OCI-LY1 (cell line): ENCODE measurements around the gene LDLRAD2.
A peak's percentile ranks its signal among the peaks of the same experiment; 100 is the strongest.

Experiments used
- H2AFZ ChIP-seq: fragments of 200-600 bp; sonication (generic), shearing (Covaris generic); 2 replicates; pipeline ENCODE4 v1.6.0; 2014; ENCODE audit warnings: antibody characterized with exemption, mild to moderate bottlenecking, low read length
- H3F3A ChIP-seq: fragments of 200-600 bp; sonication (generic), shearing (Covaris generic); 2 replicates; pipeline ENCODE4 v1.6.0; 2014; ENCODE audit warnings: mild to moderate bottlenecking, antibody characterized with exemption, low read length, moderate library complexity; ENCODE audit not compliant: insufficient read depth
- H3K27ac ChIP-seq: fragments of 200-600 bp; sonication (generic); 2 replicates; pipeline ENCODE4 v1.5.1; 2014; ENCODE audit warnings: low read length, mixed run types, mild to moderate bottlenecking, low read depth; ENCODE audit not compliant: poor library complexity, severe bottlenecking
- H3K27me3 ChIP-seq: fragments of 200-600 bp; sonication (generic); 2 replicates; pipeline ENCODE4 v1.6.0; 2014; ENCODE audit warnings: antibody characterized with exemption, mild to moderate bottlenecking, low read length, moderate library complexity; ENCODE audit not compliant: insufficient read depth
- H3K36me3 ChIP-seq: fragments of 200-600 bp; sonication (generic); 2 replicates; pipeline ENCODE4 v1.6.1; 2014; ENCODE audit warnings: mild to moderate bottlenecking, antibody characterized with exemption, low read length, moderate library complexity, mixed read lengths; ENCODE audit not compliant: insufficient read depth
- H3K4me1 ChIP-seq: fragments of 200-600 bp; sonication (generic); 2 replicates; pipeline ENCODE4 v1.5.1; 2014; ENCODE audit warnings: mild to moderate bottlenecking, low read length, moderate library complexity; ENCODE audit not compliant: insufficient read depth, severe bottlenecking
- H3K4me2 ChIP-seq: fragments of 200-600 bp; sonication (generic), shearing (Covaris generic); 2 replicates; pipeline ENCODE4 v1.6.1; 2014; ENCODE audit warnings: low read length
- H3K4me3 ChIP-seq: fragments of 200-600 bp; sonication (generic); 2 replicates; pipeline ENCODE4 v1.5.1; 2014; ENCODE audit warnings: low read length, low read depth, mild to moderate bottlenecking, mixed read lengths; ENCODE audit not compliant: poor library complexity, severe bottlenecking
- H3K79me2 ChIP-seq: fragments of 200-600 bp; shearing (Covaris generic); 2 replicates; pipeline ENCODE4 v1.6.1; 2016; ENCODE audit warnings: mixed run types, low read length, mixed read lengths; ENCODE audit not compliant: insufficient read depth
- H3K9ac ChIP-seq: fragments of 200-600 bp; sonication (generic), shearing (Covaris generic); 2 replicates; pipeline ENCODE4 v1.6.1; 2014; ENCODE audit warnings: mild to moderate bottlenecking, low read length, mixed read lengths
- H3K9me2 ChIP-seq: fragments of 200-600 bp; sonication (generic), shearing (Covaris generic); 2 replicates; pipeline ENCODE4 v1.6.1; 2014; ENCODE audit warnings: low read depth, mild to moderate bottlenecking, low read length, mixed read lengths
- H3K9me3 ChIP-seq: fragments of 200-600 bp; shearing (Covaris generic); 2 replicates; pipeline ENCODE4 v1.6.1; 2014; ENCODE audit warnings: low read length, mixed read lengths
- H4K20me1 ChIP-seq: fragments of 200-600 bp; sonication (generic), shearing (Covaris generic); 2 replicates; pipeline ENCODE4 v1.6.0; 2016; ENCODE audit warnings: mild to moderate bottlenecking, low read length; ENCODE audit not compliant: insufficient read depth
- EZH2 ChIP-seq: fragments of 200-600 bp; sonication (generic), shearing (Covaris generic); IDR thresholded peaks from 2 replicates; pipeline ENCODE4 v1.8.0; 2017; ENCODE audit warnings: borderline replicate concordance, mixed run types, mild to moderate bottlenecking, antibody characterized with exemption, low read length, moderate library complexity, mixed read lengths
- TF ChIP-seq, protein P1 (sequence below): fragments of 200-600 bp; sonication (generic), shearing (Covaris generic); IDR thresholded peaks from 2 replicates; pipeline ENCODE4 v1.5.1; 2017; ENCODE audit warnings: mild to moderate bottlenecking, antibody characterized with exemption, low read length, moderate library complexity, mixed read lengths

The LDLRAD2 gene, protein sequence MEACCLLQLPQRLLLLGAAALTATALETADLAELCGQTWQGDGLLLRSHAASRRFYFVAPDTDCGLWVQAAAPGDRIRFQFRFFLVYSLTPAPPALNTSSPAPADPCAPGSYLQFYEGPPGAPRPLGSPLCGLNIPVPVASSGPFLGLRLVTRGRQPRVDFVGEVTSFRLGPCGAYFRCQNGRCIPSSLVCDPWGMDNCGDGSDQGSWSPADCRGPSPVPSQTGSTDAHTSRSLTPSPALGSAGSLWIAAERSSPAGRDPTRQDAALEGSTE

DNA sequence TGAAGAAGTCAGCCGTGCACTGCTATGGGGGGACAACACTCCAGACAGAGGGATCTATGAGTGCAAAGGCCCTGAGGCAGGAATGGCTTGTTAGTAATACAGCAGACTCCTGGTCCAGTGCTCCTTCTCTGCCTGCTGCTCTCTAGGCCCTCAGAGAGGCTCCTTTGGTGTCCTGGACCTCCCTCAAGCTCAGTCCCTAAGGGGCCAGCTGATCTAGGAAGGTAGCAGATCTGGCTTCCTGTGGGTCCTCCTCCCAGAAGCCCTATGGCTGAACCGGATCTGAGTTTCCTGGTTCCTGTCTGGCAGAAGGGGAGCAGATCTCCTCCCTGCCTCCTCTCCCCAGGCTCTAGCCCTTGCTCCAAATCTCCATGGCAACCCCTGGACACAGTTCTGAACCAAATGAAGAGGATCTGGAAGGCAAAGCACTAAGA is at the start of gene LDLRAD2:
LDLRAD2 (plus strand) TSS at position 391 of the 431 bp plus-strand sequence. CDS start 187 bp downstream, outside the sequence.
- TF ChIP-seq, protein P1, sequence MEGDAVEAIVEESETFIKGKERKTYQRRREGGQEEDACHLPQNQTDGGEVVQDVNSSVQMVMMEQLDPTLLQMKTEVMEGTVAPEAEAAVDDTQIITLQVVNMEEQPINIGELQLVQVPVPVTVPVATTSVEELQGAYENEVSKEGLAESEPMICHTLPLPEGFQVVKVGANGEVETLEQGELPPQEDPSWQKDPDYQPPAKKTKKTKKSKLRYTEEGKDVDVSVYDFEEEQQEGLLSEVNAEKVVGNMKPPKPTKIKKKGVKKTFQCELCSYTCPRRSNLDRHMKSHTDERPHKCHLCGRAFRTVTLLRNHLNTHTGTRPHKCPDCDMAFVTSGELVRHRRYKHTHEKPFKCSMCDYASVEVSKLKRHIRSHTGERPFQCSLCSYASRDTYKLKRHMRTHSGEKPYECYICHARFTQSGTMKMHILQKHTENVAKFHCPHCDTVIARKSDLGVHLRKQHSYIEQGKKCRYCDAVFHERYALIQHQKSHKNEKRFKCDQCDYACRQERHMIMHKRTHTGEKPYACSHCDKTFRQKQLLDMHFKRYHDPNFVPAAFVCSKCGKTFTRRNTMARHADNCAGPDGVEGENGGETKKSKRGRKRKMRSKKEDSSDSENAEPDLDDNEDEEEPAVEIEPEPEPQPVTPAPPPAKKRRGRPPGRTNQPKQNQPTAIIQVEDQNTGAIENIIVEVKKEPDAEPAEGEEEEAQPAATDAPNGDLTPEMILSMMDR, result no peak
- no peak for TF ChIP-seq EZH2
- H2AFZ ChIP-seq, result no peak within 1 kb of the TSS
- H3K27me3 ChIP-seq, result no peaks in the 10 kb centered on the region; the same call in 1 of the 2 replicates
- H3F3A ChIP-seq, result no peaks in the 10 kb centered on the region
- H3K36me3 ChIP-seq, result no peaks in the 10 kb centered on the region
- no peaks in the 10 kb centered on the region for H3K79me2 ChIP-seq
- H3K9me2 ChIP-seq, result no peaks in the 10 kb centered on the region
- H4K20me1 ChIP-seq, result no peaks in the 10 kb centered on the region
- no peak within 1 kb of the TSS for H3K4me2 ChIP-seq
- no peak within 1 kb of the TSS for H3K9ac ChIP-seq
- H3K9me3 ChIP-seq, result no peaks in the 10 kb centered on the region
- no peak within 1 kb of the TSS for H3K27ac ChIP-seq
- H3K4me1 ChIP-seq, result peaks cover 14% of the 10 kb centered on the region
- H3K4me3 ChIP-seq, result no peak within 1 kb of the TSS

DNA sequence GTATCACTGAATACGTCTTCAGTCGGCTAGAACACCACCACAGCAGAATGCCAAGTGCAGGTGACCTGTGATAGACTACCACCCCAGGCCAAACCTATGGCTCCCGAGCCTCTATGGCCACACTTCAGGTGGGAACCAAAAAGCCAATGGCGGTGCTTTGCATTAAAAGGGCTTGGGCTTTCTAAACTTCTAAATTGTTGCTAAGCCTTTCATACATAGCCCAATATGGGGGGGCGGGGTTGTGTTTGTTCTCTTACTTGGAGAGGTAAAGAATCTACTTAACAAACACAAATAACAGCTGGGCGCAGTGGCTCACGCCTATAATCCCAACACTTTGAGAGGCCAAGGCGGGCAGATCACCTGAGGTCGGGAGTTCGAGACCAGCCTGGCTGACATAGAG is 48.8 kb upstream of the LDLRAD2 start:
- Histone ChIP-seq H3K36me3 (no peaks in the 10 kb centered on the region), H4K20me1 (no peaks in the 10 kb centered on the region), H3K79me2 (peaks cover 82% of the 10 kb centered on the region), H3K4me1 (peaks cover 51% of the 10 kb centered on the region), H3K9ac (no peak overlapping the region), H3K9me3 (no peaks in the 10 kb centered on the region), H3K4me2 (peak overlapping the region; percentile 17; the same call in 1 of the 2 replicates), H3K4me3 (no peak overlapping the region), H3K27me3 (no peaks in the 10 kb centered on the region), H2AFZ (no peak overlapping the region), H3K27ac (peak overlapping the region; percentile 64), H3F3A (no peaks in the 10 kb centered on the region), H3K9me2 (no peaks in the 10 kb centered on the region)
- TF ChIP-seq, protein P1, result no peak
- no peak for TF ChIP-seq EZH2

DNA sequence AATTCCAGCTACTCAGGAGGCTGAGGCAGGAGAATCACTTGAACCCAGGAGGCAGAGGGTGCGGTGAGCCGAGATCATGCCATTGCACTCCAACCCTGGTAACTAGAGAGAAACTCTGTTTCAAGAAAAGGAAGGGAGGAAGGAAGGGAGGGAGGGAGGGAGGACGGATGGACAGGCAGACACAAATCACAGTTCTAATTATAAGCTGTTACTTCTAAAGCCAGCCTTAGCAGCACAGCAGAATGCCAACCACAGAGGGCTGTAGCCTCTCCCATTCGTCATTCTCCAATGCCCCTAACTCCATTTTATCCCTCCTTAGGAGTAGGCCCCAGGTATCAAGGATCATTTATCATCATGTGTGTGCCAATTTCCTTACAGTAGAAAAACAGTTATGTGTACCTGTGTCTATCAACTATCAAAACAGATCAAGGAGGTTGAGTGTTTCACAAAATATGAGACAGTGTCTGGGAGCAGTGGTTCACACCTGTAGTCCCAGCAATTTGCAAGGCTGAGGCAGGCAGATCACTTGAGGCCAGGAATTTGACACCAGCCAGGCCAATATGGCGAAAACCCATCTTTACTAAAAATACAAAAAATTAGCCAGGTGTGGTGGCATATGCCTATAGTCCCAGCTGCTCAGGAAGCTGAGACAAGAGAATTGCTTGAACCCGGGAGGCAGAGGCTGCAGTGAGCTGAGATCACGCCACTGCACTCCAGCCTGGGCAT is 48.2 kb upstream of the LDLRAD2 start:
- no peak overlapping the region for H3K9ac ChIP-seq
- H3K4me3 ChIP-seq, result no peak overlapping the region
- H3K79me2 ChIP-seq, result peaks cover 81% of the 10 kb centered on the region
- 0 out of 2 replicates have a peak overlapping the region, but pooled peaks have one; percentile 5 for H3K4me2 ChIP-seq
- TF ChIP-seq, protein P1, result no peak
- no peak for TF ChIP-seq EZH2
- H3K27ac ChIP-seq, result peak overlapping the region; percentile 64
- H4K20me1 ChIP-seq, result no peaks in the 10 kb centered on the region
- H2AFZ ChIP-seq, result no peak overlapping the region
- H3F3A ChIP-seq, result no peaks in the 10 kb centered on the region
- H3K36me3 ChIP-seq, result no peaks in the 10 kb centered on the region
- no peaks in the 10 kb centered on the region for H3K27me3 ChIP-seq
- H3K4me1 ChIP-seq, result peaks cover 51% of the 10 kb centered on the region
- H3K9me3 ChIP-seq, result no peaks in the 10 kb centered on the region
- no peaks in the 10 kb centered on the region for H3K9me2 ChIP-seq
